ENCODE measurements around the gene ZNF593.

Gene ZNF593

DNA sequence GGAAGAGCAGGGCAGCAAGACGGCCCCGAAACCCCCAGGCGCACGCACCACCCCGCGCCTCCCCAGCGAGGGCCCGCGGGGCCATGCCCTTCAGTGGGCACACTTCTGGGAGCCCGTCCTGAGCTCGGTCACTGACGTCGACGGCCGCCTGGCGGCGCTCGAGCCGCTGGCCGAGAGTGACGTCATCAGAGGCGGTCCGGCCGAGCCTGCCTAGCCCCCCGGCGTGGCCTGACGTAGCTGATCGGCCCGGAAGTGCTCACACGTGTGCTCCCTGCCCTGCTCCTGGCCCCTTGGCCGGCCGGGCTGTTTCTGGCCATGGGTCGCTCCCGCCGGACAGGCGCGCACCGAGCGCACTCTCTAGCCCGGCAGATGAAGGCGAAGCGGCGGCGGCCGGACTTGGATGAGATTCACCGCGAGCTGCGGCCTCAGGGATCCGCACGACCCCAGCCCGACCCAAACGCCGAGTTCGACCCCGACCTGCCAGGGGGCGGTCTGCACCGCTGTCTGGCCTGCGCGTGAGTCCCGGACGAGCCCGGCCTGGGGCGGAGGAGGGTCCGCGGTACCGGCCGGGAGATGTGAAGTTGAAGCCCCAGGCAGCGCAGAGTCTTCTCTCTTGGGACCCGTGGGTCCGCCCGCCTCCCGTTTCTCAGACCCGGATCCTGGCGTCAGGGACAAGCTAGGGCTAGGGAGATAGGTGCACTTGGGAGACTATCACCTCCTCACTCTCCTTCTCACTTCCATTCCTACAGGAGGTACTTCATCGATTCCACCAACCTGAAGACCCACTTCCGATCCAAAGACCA lies at the start of gene ZNF593:
Gene ZNF593, plus strand, starts transcription at position 240 of the 803 bp plus-strand sequence. Its CDS starts 76 bp downstream, at position 316.
- Histone ChIP-seq H3K9me3 (ENCODE audit: control insufficient read depth, low read length) (no peaks in the 10 kb centered on the region), H3K36me3 (ENCODE audit: control insufficient read depth, insufficient read depth, low read length, severe bottlenecking) (no peaks in the 10 kb centered on the region), H3K27me3 (replicated peaks; ENCODE audit: control insufficient read depth, insufficient read depth, low read length) (no peaks in the 10 kb centered on the region), H3K4me1 (ENCODE audit: control insufficient read depth, insufficient read depth, low read length) (peaks cover 15% of the 10 kb centered on the region), H3K4me3 (ENCODE audit: low read length) (peak within 1 kb of the TSS; percentile 89), H3K9ac (ENCODE audit: low read length) (peak within 1 kb of the TSS; percentile 96)
- DNase-seq (ENCODE audit: low read depth) = peak; percentile 98

DNA sequence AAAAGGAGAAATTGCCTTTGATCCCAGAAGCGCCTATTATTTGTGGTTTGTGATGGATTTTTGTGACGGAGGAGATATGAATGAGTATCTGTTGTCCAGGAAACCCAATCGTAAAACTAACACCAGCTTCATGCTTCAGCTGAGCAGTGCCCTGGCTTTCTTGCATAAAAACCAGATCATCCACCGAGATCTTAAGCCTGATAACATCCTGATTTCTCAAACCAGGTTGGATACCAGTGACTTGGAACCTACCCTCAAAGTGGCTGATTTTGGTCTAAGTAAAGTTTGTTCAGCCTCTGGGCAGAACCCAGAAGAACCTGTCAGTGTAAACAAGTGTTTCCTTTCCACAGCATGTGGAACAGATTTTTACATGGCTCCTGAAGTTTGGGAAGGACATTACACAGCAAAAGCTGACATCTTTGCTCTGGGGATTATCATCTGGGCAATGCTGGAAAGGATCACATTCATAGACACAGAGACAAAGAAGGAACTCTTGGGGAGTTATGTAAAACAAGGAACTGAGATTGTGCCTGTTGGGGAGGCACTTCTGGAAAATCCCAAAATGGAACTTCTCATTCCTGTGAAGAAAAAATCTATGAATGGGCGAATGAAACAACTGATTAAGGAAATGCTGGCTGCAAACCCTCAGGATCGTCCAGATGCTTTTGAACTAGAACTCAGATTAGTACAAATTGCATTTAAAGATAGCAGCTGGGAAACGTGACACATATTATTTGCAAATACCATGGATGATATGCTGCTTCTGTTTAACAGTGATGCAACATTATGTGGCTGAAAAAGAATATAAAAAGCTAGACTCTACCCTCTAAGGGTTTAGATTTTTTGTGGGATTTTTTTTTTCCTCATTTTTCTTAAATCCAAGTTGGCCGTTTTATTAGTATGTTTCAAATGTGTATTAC lies 47.6 kb upstream of the ZNF593 start:
- no peaks in the 10 kb centered on the region for H3K27me3 ChIP-seq (replicated peaks; ENCODE audit: control insufficient read depth, insufficient read depth, low read length)
- no peak overlapping the region for H3K9ac ChIP-seq (ENCODE audit: low read length)
- H3K4me3 ChIP-seq (ENCODE audit: low read length) = no peak overlapping the region
- H3K9me3 ChIP-seq (ENCODE audit: control insufficient read depth, low read length) = no peaks in the 10 kb centered on the region
- H3K36me3 ChIP-seq (ENCODE audit: control insufficient read depth, insufficient read depth, low read length, severe bottlenecking) = peaks cover 13% of the 10 kb centered on the region
- DNase-seq (ENCODE audit: low read depth) = no peak
- H3K4me1 ChIP-seq (ENCODE audit: control insufficient read depth, insufficient read depth, low read length) = peaks cover 21% of the 10 kb centered on the region

DNA sequence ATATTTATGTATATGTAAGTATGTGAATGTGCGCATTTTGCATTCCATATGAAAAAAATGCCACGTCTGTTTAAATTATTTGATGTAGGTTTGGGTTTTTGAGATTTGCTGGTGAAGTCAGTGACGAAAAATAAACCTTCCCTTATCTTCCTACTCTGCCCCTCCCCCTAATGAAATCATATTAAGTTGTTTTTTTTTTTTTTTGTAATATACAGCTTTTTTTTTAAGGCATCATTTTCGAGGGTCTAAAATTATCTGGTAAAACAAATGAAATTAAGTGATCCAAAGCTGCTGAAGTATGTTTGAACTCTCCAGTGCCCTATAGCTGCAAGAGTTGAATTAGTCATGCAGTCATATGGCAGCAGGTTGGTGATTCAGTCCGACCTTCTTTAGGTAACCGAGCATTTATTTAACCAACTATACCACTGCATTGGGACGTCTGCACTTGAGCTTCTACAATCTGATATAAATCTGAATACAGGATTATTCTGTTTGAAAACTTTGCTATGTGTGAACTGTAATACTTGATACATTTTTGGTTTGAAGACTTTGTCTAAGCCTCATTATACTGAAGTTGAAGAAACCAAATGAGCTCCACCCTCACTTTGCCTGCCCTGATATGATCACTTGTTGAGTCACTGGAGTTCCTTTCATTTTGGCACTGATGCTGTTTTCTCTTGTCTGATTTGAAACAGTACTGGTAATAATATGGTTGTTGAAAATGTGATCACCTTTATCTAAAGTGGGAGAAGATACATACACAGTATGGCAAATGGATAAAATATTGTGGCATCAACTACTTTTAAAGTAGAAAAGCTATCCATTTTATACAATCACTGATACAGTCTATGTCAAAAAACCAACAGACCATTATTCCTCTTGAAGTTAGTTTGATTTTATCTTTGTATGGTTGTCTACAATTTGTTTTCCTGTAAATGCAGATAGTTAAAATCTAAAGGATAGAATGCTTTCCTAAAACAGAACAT lies 46.4 kb upstream of the ZNF593 start:
- peak; percentile 51 for DNase-seq (ENCODE audit: low read depth)
- no peak overlapping the region for H3K4me3 ChIP-seq (ENCODE audit: low read length)
- H3K36me3 ChIP-seq (ENCODE audit: control insufficient read depth, insufficient read depth, low read length, severe bottlenecking) = peaks cover 9% of the 10 kb centered on the region
- peaks cover 27% of the 10 kb centered on the region for H3K4me1 ChIP-seq (ENCODE audit: control insufficient read depth, insufficient read depth, low read length)
- no peaks in the 10 kb centered on the region for H3K27me3 ChIP-seq (replicated peaks; ENCODE audit: control insufficient read depth, insufficient read depth, low read length)
- H3K9me3 ChIP-seq (ENCODE audit: control insufficient read depth, low read length) = no peaks in the 10 kb centered on the region
- no peak overlapping the region for H3K9ac ChIP-seq (ENCODE audit: low read length)

DNA sequence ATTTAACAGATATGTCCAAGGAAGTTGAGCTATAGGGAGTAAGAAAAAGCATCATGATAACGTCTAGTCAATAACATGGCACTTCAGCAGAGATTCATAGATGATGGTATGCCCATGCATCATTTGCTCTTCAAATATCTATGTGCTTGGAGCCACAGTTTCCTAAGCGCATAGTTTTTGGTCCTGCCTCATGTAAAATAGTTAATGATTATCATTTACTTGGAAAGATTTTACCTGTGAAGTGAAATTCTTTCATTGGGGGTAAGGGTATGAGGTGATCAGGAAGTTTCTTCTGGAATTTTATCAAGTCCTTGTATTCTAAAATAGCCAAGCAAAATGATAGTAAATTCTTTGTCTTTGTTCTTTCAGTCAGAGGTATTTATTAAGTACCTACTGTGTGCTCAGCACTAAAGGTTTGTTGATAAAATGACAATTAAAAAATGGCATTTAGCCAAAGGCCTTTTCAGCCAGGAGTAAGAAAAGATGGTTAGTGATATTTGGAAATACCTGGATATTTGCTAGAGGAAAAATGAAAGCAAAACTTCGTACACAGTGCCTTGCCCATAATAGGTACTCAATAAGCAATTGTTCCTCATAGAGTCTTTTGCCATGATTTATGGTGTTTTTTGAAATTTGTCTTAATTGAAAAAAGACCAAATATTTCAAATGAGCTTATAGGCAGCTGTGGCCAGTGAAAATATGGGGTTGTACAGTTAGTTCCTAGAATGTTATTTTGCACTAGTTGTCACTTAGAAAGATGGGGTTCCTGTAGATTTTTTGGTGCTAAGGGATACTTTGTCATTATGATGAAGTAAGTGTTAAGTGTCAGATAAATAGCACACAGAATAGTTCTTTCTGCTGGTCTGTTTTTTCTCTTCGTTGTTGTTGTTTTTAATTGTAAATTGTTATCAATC lies 45.0 kb upstream of the ZNF593 start:
- Histone ChIP-seq H3K36me3 (ENCODE audit: control insufficient read depth, insufficient read depth, low read length, severe bottlenecking) (no peaks in the 10 kb centered on the region), H3K4me3 (ENCODE audit: low read length) (no peak overlapping the region), H3K9me3 (ENCODE audit: control insufficient read depth, low read length) (no peaks in the 10 kb centered on the region), H3K4me1 (ENCODE audit: control insufficient read depth, insufficient read depth, low read length) (peaks cover 27% of the 10 kb centered on the region), H3K9ac (ENCODE audit: low read length) (no peak overlapping the region), H3K27me3 (replicated peaks; ENCODE audit: control insufficient read depth, insufficient read depth, low read length) (no peaks in the 10 kb centered on the region)
- no peak for DNase-seq (ENCODE audit: low read depth)

DNA sequence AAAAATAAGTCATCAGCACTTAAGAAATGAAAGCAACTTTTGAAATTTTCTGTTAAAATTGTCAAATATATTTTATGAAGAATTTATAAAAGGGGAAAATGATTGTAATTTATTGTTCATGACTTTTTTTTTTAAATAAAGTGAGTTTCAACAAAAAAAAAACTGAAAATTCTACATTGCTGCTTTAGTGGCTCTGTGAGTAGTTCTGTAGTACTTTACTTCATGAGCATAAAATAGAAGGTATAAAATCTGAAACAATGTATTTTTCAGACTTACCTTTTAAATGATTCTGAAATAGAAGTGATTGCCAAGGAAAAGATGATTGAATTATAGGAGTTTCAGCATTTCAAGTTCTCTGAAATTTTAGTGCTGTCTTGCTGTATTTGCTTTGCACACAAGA lies 44.3 kb upstream of the ZNF593 start:
- H3K4me1 ChIP-seq (ENCODE audit: control insufficient read depth, insufficient read depth, low read length) = peaks cover 27% of the 10 kb centered on the region
- no peaks in the 10 kb centered on the region for H3K9me3 ChIP-seq (ENCODE audit: control insufficient read depth, low read length)
- no peak overlapping the region for H3K4me3 ChIP-seq (ENCODE audit: low read length)
- no peaks in the 10 kb centered on the region for H3K27me3 ChIP-seq (replicated peaks; ENCODE audit: control insufficient read depth, insufficient read depth, low read length)
- H3K36me3 ChIP-seq (ENCODE audit: control insufficient read depth, insufficient read depth, low read length, severe bottlenecking) = no peaks in the 10 kb centered on the region
- no peak overlapping the region for H3K9ac ChIP-seq (ENCODE audit: low read length)
- DNase-seq (ENCODE audit: low read depth) = no peak

DNA sequence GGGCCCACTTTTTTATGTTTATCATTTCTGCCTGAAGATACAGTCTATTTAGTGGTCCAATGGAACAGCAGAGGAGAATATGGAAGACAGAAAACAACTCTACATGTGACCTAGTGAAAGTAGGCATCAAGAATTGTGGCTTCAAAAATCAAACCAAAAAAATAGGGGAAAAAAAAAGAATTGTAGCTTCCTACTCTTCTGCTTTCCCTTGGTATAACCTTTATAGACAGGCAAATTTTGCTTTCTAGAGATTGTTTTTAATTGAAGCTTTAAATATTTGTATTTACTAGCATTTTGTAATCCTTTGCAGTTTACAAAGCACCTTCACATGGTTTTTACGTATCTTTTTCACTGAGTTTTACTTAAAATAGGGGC lies 43.8 kb upstream of the ZNF593 start:
- peaks cover 27% of the 10 kb centered on the region for H3K4me1 ChIP-seq (ENCODE audit: control insufficient read depth, insufficient read depth, low read length)
- H3K36me3 ChIP-seq (ENCODE audit: control insufficient read depth, insufficient read depth, low read length, severe bottlenecking) = no peaks in the 10 kb centered on the region
- DNase-seq (ENCODE audit: low read depth) = no peak
- no peak overlapping the region for H3K9ac ChIP-seq (ENCODE audit: low read length)
- H3K4me3 ChIP-seq (ENCODE audit: low read length) = no peak overlapping the region
- no peaks in the 10 kb centered on the region for H3K9me3 ChIP-seq (ENCODE audit: control insufficient read depth, low read length)
- no peaks in the 10 kb centered on the region for H3K27me3 ChIP-seq (replicated peaks; ENCODE audit: control insufficient read depth, insufficient read depth, low read length)

DNA sequence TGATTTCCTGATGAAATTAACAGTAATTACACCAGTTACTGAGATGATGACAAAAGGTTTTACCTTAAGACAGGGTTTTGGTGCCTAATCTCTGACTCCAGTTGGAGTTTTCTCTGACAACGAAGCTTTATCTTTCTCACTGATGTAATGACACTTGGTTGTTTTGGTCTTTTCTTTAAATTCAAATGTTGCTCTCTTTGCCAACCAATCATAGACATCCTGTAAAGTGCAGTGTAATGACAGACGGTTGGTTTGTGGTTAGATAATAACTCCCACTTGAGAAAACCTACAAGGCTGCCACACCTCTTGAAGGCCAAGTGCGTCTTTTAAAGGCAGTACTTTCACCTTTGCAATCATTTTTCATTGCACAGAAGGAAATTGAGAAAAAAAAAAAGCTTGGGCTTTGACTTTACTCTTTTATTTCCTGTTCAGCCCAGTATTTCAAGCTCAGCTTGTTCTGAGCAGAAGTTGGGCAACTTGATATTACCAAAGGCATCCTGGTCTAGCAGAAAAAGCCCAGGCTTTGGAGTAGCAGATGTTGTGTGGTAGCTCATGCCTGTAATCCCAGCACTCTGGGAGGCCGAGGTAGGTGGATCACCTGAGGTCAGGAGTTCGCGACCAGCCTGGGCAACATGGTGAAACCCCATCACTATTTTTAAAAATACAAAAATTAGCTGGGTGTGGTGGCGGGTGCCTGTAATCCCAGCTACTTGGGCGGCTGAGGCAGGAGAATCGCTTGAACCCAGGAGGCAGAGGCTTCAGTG lies 43.2 kb upstream of the ZNF593 start:
- no peaks in the 10 kb centered on the region for H3K9me3 ChIP-seq (ENCODE audit: control insufficient read depth, low read length)
- no peaks in the 10 kb centered on the region for H3K27me3 ChIP-seq (replicated peaks; ENCODE audit: control insufficient read depth, insufficient read depth, low read length)
- no peak overlapping the region for H3K4me3 ChIP-seq (ENCODE audit: low read length)
- H3K4me1 ChIP-seq (ENCODE audit: control insufficient read depth, insufficient read depth, low read length) = peaks cover 27% of the 10 kb centered on the region
- H3K9ac ChIP-seq (ENCODE audit: low read length) = no peak overlapping the region
- no peaks in the 10 kb centered on the region for H3K36me3 ChIP-seq (ENCODE audit: control insufficient read depth, insufficient read depth, low read length, severe bottlenecking)
- DNase-seq (ENCODE audit: low read depth) = no peak

DNA sequence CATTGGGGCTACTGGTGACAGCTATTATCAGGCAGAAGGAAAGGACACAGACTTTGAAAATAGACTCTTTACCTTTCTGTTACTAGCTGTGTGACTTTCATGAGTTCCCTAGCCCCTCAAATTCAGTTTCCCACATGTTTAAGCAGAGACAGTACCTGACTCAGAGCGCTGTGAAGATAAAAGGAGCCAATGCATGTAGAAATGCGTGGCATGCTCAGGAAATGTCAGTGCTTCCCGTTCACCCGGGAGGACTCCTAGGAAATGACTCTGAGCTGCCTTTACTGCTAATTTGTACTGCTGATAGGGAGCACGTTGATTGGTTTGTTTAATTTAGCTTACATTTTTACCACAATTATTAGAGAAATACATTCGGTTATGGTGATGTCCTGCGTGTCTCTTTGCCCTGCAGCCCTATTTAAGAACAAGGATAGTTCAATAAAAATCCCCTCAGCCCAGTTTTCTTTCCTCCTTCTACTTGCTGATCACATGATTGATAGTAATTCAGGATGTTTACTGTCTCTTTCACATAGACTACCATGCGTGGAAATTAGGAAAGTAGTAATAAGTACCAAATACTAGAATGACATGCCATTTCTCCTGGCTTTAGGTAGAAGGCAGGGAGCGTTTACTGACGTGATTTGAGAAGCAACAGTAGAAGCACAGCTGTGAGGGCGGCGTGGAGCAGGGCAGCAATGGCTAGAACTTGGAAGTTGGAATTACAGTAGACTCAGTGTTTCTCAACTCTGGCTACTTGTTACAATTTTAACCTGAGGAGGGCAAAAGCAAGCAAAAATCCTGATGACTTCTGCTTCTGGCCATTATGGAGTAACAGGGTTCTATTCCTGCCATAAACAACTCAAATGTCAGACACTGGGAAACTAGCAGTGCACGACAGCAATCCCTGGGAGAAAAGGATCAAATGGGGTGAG lies 42.2 kb upstream of the ZNF593 start:
- H3K9me3 ChIP-seq (ENCODE audit: control insufficient read depth, low read length) = no peaks in the 10 kb centered on the region
- no peaks in the 10 kb centered on the region for H3K27me3 ChIP-seq (replicated peaks; ENCODE audit: control insufficient read depth, insufficient read depth, low read length)
- H3K4me1 ChIP-seq (ENCODE audit: control insufficient read depth, insufficient read depth, low read length) = peaks cover 27% of the 10 kb centered on the region
- DNase-seq (ENCODE audit: low read depth) = no peak
- no peak overlapping the region for H3K9ac ChIP-seq (ENCODE audit: low read length)
- H3K4me3 ChIP-seq (ENCODE audit: low read length) = no peak overlapping the region
- no peaks in the 10 kb centered on the region for H3K36me3 ChIP-seq (ENCODE audit: control insufficient read depth, insufficient read depth, low read length, severe bottlenecking)

DNA sequence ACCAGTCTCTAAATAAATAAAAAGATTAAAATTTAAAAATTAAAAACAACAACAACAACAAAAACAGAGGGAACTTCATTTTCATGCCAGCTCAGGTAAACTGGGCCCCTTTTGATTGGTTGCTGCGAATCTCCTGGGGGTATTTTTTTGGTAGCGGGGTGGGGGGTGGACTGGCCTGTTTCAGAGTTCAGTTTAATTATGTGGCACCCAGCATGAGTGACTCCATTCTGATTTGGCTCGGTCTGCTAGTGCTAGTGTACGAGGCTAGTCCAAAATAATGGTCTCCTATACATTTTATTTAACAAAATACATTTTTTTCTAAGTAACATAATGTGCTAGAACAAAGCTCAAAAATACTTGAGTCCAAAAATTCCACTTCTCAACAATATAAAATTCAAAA lies 39.9 kb upstream of the ZNF593 start:
- Histone ChIP-seq H3K4me1 (ENCODE audit: control insufficient read depth, insufficient read depth, low read length) (peaks cover 15% of the 10 kb centered on the region), H3K4me3 (ENCODE audit: low read length) (no peak overlapping the region), H3K27me3 (replicated peaks; ENCODE audit: control insufficient read depth, insufficient read depth, low read length) (no peaks in the 10 kb centered on the region), H3K36me3 (ENCODE audit: control insufficient read depth, insufficient read depth, low read length, severe bottlenecking) (no peaks in the 10 kb centered on the region), H3K9me3 (ENCODE audit: control insufficient read depth, low read length) (no peaks in the 10 kb centered on the region), H3K9ac (ENCODE audit: low read length) (no peak overlapping the region)
- DNase-seq (ENCODE audit: low read depth) = no peak
